VCaP (cell line): ENCODE measurements around the gene SRD5A2.

ENCODE experiments used
- H3K27ac ChIP-seq: fragments of 450-650 bp; 2 replicates; pipeline ENCODE4 v1.5.1; 2017
- CTCF ChIP-seq: fragments of 450-650 bp; conservative IDR thresholded peaks from 2 replicates; pipeline ENCODE4 v1.5.1; 2017; ENCODE audit warnings: mild to moderate bottlenecking, moderate library complexity

SRD5A2 gene

GRCh38 chr2:31523871-31524492 lies 56.8 kb downstream of the SRD5A2 start:
- TF ChIP-seq CTCF: peak; percentile 80
- H3K27ac ChIP-seq: peak overlapping the region; percentile 16; the same call in 1 of the 2 replicates

GRCh38 chr2:31522786-31523185 lies 58.0 kb downstream of the SRD5A2 start:
- TF ChIP-seq CTCF: no peak
- H3K27ac ChIP-seq: no peak overlapping the region

DNA sequence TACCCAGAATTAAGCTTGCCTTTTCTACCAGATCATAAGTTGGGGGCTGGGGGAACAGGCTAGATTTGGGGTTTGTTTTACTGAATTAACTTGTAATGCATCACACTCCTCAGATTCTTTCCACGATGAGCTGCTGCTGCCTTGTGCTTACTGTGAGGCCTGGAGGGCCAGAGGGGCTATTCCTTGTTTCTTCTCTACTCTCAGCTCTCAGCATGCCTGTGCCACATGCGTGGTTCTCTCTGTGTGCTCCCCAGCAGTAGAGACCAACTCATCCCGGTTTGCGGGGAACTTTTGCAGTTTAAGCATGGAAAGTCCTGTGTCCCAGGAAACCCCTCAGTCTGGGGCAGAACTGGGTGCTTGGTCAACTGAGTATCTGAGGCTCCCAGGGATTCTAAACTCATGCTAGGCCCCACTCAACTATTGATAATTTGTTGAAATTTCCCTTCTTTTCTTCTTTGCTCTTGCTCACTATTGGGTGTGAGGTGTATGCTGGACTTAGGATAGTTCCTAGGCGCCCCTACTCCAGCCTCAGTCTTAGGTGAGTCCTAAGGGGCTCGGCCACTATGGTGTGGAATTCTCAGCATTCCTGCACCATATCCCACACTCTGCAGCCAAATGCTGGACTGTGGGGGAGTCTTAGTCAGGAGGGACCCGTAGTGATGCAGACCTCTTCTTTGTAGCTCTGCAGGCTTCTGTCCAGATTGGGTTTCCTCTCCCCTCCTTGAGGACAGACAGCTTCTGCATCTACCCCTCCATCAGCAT lies 63.1 kb downstream of the SRD5A2 start:
- H3K27ac ChIP-seq: no peak overlapping the region
- no peak for TF ChIP-seq CTCF

DNA sequence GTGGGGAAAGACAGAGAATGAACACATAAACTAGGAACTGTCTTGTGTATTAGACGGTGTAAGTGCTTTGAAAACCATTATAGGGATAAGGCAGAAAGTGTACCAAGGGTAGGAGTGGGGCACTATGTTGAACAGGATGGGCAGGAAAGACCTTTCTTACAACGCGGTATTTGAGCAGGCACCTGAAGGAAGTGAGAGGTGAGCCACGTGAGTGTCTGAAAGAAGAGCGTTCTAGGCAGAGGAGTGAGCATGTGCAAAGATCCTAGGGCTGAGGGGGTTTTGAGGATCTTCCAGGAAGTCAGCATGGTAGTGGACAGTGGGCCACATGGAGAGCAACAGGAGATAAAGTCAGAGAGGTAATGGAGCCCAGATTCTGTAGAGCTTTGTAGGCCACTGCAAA lies 65.2 kb downstream of the SRD5A2 start:
- no peak overlapping the region for H3K27ac ChIP-seq
- no peak for TF ChIP-seq CTCF

DNA sequence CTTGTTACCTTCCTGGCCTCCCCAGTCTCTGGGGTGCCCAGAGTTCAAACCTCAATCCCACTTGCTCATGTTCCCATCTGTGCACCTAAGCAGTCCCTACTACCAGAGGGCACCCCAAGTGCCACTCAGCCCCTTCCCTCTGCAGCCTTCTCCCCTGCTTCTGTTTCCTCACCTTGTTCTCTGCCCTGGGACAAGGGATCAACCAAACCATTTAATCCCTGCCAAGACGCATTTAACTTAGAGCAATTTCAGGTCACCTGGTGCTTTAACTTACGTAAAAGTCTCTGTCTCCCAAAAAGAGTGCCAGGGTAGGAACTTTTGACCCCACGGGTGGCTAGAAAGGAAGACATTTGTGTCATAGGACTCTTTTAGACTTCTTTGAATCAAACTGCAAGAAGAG lies 67.2 kb downstream of the SRD5A2 start:
- no peak overlapping the region for H3K27ac ChIP-seq
- no peak for TF ChIP-seq CTCF

GRCh38 chr2:31511376-31511775 lies 69.4 kb downstream of the SRD5A2 start:
- no peak for TF ChIP-seq CTCF
- no peak overlapping the region for H3K27ac ChIP-seq

GRCh38 chr2:31505111-31505510 lies 75.6 kb downstream of the SRD5A2 start:
- H3K27ac ChIP-seq: no peak overlapping the region
- TF ChIP-seq CTCF: no peak
